Activated T-cell treated with anti-CD3 and anti-CD28 coated beads for 24 hours (primary cell): ENCODE data around the gene DAAM2.

ENCODE experiments used
- DNase-seq: peaks from one replicate; pipeline ENCODE4 v3.0.0-alpha.2; 2020; ENCODE audit warnings: low read depth

Gene DAAM2

GRCh38 chr6:39791850-39792539 is at the start of gene DAAM2:
TSS of gene DAAM2 (plus strand) at chr6:39792376. CDS start at chr6:39856303, 63,927 bp downstream.
- no peak for DNase-seq

DNA sequence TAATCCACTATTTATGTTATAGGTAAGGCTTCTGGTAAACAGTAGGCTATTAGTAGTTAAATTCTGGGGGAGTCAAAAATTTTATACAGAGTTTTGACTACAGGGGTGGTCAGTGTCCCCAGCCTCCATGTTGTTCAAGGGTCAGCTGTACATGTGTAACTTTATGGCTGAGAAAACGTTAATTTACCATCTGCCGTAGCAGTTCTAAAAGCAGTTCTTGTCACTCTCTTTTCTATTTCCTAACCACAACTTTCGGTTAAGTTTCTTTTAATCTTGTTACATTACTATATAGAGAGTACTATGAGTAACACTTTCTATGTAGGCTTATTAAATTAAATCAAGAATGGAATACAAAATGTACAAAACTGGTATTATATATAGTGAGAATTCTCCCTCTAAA is 45.4 kb upstream of the DAAM2 start:
- DNase-seq, result no peak

GRCh38 chr6:39752835-39753724 is 39.1 kb upstream of the DAAM2 start:
- no peak for DNase-seq

- no peak for DNase-seq
Observed at GRCh38 chr6:39753725-39754045, 38.5 kb upstream of the DAAM2 start.

GRCh38 chr6:39754514-39755115 is 37.6 kb upstream of the DAAM2 start:
- DNase-seq, result no peak

GRCh38 chr6:39755231-39755630 is 36.9 kb upstream of the DAAM2 start:
- DNase-seq, result no peak

DNA sequence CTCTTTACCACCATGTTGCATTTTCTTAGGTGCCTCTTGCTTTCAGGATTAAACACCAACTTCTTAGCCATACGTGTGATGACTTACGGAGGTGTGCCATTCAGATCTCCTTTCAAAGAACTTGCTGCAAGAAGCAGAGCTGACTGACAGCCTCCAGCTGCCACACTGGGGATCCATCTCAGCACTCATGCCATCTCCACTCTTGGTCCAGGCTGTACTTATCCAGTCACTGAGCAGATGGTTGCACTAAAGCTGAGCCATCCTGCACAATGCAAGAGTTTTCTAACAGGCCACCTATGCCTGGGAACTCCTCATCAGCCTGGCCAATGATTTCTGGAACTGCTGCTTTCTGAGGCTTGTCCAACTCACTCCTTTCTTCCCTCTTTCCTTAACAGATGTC is 35.6 kb upstream of the DAAM2 start:
- DNase-seq, result no peak

DNA sequence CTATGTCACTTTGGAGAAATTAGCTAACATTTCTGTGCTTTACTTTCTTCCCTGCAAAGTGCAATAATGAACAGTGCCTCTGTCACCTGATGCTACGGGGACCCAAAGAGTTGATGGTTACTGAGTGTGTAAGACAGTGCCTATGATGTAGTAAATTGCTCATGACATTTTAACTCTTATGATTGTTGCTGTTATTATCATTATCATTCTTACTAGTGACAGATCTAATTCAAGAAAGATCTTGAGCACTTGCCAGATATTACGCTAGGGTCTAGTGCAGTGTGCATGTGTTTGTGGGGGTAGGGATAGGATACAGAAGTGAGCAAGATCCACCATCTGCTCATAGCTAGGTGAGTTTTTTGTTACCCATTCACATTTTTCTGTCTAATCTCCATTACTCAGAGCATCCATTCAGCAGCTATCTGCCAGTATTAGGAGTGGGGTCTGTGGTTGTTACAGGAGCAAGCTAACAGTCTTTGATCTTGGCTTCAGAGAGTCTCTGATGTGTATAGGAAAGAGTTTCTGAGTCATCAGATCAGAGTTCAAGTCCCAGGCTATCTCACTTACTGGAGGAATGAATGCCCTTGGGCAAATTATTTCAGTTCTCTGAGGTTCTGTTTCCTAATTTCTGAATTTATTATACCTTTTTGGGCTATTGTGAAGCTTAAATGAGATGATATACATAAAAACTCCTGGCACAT is 33.1 kb upstream of the DAAM2 start:
- no peak for DNase-seq

DNA sequence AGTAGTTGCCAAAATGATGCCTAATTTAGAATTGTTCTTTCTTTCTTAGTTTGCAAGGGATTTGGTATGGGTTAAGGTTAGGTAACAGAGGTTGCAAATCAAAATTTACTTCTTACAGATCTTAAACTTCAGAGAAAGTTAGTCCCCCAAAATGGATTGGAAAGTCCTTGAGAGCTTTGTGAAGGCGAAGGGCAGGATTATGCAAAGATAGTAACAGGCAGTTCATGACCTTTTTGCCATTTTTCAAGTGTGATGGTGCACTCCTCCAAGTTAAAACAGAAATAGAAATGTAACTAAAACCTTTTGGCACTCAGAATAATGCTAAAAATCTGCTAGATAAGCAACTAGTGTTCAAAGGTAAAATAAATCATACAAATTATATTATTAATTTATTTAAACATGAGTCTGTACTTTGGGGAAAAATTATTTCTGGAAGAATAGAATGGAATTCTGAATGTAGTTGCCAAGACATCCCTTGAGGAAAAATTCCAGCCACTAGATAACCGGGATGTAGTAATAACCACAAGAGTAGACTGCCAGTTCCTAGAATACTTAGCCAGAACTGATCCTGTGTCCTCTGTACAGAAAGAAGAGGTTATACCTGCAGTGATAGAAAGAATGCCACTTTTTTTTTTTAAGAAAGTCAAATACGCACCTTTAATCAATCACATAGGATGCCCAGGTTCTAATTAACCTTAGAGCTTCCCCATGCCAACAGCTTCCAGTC is 31.8 kb upstream of the DAAM2 start:
- DNase-seq, result no peak

- DNase-seq, result no peak
Observed at GRCh38 chr6:39765508-39766065, 26.6 kb upstream of the DAAM2 start.

DNA sequence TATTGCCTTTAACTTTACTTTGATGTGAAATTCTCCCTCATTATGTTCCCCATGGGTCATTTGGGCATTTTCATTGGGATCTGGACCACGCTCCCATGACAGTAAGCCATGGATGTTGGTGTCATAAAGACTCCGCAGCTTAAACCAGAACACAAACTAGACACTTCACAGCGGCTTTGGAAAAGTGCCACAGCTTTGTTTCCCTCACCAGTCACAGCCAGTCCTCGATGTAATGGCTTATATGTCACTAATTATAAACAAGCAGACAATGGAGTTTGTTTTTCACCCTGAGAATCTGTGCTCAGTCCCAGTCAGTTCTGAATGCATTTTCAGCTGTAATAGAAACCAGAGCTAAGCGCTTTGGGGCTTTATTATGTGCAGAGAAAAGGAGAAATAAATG is 23.2 kb upstream of the DAAM2 start:
- no peak for DNase-seq

DNA sequence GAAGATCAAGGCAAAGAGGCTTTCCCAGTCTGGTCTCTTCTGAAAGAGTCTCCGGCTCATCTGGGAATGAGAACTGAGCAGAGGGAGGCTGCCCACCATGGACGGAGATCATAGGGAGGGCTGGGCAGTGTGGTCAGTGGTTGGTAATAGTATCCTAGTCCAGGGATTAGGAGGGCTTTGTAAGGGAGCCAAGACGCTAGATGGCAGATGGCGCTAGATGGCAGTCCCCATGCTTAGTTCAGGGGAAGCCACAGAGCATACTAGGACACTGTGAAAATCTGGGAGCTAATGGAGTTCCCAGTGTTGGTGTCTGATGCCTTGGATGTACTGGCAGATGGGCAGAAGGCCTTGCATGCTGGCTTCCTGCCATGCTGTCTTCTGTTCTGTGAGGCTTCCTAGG is 21.7 kb upstream of the DAAM2 start:
- DNase-seq, result no peak

GRCh38 chr6:39772559-39773273 is 19.5 kb upstream of the DAAM2 start:
- no peak for DNase-seq

DNA sequence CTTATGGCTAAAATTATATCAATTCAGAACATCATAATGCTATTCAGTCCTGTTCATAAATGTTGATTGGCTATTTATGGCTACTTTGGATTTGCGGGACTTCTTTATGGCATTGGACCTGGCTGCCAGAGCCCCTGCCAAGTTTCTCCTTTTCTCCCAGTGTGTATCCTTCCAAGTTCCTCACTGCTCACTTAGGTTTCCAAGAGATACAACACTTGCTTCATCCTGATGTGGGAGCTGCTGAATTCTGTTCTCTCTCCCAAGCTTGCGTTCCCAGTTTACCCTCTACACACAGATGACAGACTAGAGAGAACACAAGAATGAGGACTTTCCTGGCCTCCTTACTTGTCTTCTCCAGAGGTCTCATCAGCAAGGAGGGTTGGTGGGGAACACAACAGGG is 18.4 kb upstream of the DAAM2 start:
- DNase-seq, result no peak

DNA sequence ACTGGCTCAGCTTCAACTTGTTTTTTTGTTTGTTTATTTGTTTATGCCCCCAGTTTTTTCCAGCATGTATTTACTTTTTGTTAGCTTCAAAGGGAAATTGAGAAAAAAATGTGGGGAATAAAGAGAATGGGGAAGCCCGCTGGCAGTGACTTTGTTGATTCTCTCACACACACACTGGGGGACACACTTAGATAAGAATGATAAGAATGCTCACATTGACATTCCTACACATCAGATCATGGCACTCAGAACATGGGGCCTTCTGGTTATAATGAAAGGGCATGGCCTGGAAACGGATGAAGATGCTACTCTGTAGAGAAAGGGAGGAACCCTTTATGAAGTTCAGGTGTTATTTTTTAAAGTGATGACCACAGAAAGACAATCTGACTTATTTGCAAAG is 15.6 kb upstream of the DAAM2 start:
- no peak for DNase-seq

DNA sequence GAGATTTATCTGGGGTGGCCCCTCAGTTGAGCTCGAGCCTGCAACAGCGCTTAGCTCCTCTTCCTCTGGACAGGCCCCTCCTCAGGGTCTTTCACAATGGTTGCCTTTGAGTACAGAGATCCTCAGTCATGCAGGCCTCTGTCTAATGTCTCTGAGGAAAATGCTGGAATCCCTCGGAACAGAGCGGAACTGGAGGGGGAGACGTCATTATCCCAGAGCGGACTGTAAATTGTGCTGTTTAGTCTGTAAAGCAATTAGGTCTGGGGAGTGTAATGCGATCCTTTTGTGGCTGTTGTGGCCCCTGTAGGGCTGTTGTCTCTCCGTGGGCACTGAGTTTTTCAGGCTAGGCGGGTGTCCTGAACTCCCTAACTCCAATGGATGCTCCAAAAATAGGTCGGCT is 15.0 kb upstream of the DAAM2 start:
- no peak for DNase-seq

DNA sequence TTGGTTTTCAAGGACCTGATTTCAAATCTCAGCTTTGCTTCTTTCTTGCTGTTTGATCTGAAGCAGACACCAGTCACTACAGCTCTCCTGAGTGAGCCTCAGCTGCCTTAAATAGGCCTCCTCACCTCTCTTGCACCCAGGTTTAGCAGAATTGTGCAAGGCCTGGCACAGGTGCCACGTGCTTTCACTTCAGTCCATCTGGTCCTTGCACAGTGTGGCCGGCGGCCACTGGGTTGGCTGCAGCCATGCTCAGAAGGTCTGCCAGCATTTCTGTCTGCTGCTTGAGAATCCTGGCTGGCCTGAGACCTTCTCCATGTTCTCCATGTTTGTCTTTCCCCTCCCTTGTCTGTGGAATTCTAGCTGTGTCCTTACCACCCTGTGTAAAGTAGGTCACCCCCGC is 14.5 kb upstream of the DAAM2 start:
- DNase-seq, result no peak

GRCh38 chr6:39778581-39779255 is 13.5 kb upstream of the DAAM2 start:
- no peak for DNase-seq

DNA sequence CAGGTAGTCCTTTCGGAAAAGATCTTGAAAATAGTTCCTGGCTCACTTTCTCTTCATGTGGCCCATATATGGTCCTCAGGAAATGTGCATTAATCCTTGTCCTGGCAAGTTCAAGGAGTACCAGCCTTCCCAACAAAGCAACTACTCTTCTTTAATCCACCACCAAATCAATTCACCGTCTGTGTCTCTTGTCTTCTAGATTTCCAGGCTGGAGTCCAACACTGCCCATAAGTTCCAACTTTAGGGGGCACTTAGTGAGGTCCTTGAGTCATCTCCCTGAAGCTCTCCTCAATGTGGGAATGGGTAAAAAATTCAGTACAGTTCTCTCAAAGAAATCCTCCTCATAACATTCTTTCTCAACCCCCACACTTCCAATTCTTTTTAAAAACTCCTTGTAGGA is 6.9 kb upstream of the DAAM2 start:
- no peak for DNase-seq

- DNase-seq, result no peak
Observed at GRCh38 chr6:39786649-39787048, 5.5 kb upstream of the DAAM2 start.
